ENCODE data around the gene NPB.

Gene NPB

DNA sequence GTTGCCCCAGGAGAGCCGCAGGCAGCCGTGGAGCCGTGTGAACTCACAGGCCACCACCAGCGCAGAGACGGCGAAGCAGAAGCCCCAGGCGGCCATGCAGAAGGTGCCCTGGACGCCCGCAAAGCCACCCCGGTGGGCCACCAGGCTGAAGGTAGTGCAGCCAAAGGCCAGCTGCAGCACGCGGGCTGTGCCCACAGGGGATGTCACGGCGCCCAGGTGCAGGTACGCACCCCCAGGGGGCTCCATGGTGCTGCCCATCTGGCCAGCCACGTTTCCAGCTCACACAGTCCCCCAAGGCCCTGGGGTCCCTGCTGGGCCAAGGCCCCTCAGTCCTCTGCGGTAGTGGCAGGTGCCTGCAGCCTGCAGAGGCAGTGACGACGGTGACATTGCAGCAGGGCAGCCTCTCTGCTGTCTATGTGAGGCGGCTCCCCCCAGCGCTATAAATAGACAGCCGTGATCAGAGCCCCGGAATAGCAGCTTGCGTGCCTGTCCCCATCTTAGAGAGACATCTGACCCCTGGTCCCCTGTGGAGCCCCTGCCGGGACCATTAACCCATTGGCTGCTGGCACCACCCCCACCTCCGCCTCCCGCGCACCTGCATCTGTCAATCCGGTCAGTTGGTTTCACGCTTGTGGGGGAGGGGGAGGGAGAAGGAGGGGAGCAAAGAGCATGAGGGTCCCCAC, 39.6 kb downstream of the NPB start:
- Histone ChIP-seq H3K36me3 (ENCODE audit: control insufficient read depth in 2 of 2, insufficient read depth in 1 of 2, low read length in 2 of 2) (no peaks in the 10 kb centered on the region), H3K27ac (ENCODE audit: extremely low read depth, low read depth, low read length) (no peak overlapping the region), H3K4me3 (ENCODE audit: low read depth, low read length) (no peak overlapping the region), H3K9me3 (ENCODE audit: control insufficient read depth, insufficient read depth, low read depth, low read length) (no peaks in the 10 kb centered on the region), H3K4me1 (ENCODE audit: control insufficient read depth, insufficient read depth, low read length) (peaks cover 2% of the 10 kb centered on the region; the same call in 1 of the 2 replicates)
- TF ChIP-seq SP7 (tag by site-specific recombination; IDR thresholded peaks at IDR 0.05) (0 out of 2 replicates have a peak, but pooled peaks have one; percentile 39), ZFHX2 (tag by site-specific recombination; conservative IDR thresholded peaks at IDR 0.05) (peak; percentile 74), ZIC2 (tag by site-specific recombination; IDR thresholded peaks at IDR 0.05) (peak; percentile 77; the same call in 1 of the 2 replicates), EGR2 (tag by site-specific recombination; IDR thresholded peaks at IDR 0.05; ENCODE audit: low read depth) (0 out of 2 replicates have a peak, but pooled peaks have one; percentile 17), ZEB2 (tag by site-specific recombination; IDR thresholded peaks at IDR 0.05) (0 out of 2 replicates have a peak, but pooled peaks have one; percentile 15), ZNF146 (tag by site-specific recombination; IDR thresholded peaks at IDR 0.05) (no peak), ZNF433 (tag by site-specific recombination; IDR thresholded peaks at IDR 0.05; ENCODE audit: low read depth) (no peak), GLI4 (tag by site-specific recombination; IDR thresholded peaks at IDR 0.05) (no peak), ZNF223 (tag by site-specific recombination; IDR thresholded peaks at IDR 0.05) (0 out of 2 replicates have a peak, but pooled peaks have one; percentile 25), ZNF561 (tag by site-specific recombination; IDR thresholded peaks at IDR 0.05; ENCODE audit: borderline replicate concordance) (0 out of 2 replicates have a peak, but pooled peaks have one; percentile 26), ZNF335 (tag by site-specific recombination; conservative IDR thresholded peaks at IDR 0.05) (peak; percentile 74), ZNF660 (tag by site-specific recombination; IDR thresholded peaks at IDR 0.05) (peak; percentile 25; the same call in 1 of the 2 replicates), GLIS2 (tag by site-specific recombination; IDR thresholded peaks at IDR 0.05) (peak; percentile 40; the same call in 1 of the 2 replicates)
- TF ChIP-seq, protein P1, sequence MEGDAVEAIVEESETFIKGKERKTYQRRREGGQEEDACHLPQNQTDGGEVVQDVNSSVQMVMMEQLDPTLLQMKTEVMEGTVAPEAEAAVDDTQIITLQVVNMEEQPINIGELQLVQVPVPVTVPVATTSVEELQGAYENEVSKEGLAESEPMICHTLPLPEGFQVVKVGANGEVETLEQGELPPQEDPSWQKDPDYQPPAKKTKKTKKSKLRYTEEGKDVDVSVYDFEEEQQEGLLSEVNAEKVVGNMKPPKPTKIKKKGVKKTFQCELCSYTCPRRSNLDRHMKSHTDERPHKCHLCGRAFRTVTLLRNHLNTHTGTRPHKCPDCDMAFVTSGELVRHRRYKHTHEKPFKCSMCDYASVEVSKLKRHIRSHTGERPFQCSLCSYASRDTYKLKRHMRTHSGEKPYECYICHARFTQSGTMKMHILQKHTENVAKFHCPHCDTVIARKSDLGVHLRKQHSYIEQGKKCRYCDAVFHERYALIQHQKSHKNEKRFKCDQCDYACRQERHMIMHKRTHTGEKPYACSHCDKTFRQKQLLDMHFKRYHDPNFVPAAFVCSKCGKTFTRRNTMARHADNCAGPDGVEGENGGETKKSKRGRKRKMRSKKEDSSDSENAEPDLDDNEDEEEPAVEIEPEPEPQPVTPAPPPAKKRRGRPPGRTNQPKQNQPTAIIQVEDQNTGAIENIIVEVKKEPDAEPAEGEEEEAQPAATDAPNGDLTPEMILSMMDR (tag by site-specific recombination; IDR thresholded peaks at IDR 0.05) = 0 out of 2 replicates have a peak, but pooled peaks have one; percentile 12
- CTCF ChIA-PET = interaction anchor here (0.6 to 2.0 kb wide), 2 partner anchors 18 to 164 kb away, joined by 3 to 7 read pairs; no protein-coding TSS in a partner anchor
- POLR2A ChIA-PET = no interaction called here

DNA sequence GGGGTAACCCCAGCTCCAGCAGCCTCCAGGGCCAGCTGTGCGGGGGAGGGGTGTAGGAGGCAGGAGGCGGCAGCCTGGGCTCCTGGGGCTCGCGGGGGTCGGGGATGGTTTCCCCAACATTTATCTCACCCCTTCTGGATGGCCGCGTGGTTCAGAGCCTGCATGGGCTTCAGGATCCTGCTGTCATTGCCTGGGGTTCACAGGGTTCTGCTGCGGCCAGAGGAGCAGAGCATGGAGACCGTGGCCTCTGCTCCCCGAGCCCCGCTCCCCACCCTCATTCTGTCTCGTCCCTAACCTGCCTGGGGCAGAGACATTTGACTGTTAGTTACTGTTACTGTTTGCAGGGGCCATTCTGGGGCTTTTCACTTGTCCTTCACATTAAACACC, 40.1 kb downstream of the NPB start:
- peaks cover 2% of the 10 kb centered on the region; the same call in 1 of the 2 replicates for H3K4me1 ChIP-seq (ENCODE audit: control insufficient read depth, insufficient read depth, low read length)
- H3K4me3 ChIP-seq (ENCODE audit: low read depth, low read length) = no peak overlapping the region
- TF ChIP-seq GFI1B (tag by site-specific recombination; IDR thresholded peaks at IDR 0.05) = no peak
- TF ChIP-seq ZFHX2 (tag by site-specific recombination; conservative IDR thresholded peaks at IDR 0.05) = 0 out of 2 replicates have a peak, but pooled peaks have one; percentile 3
- TF ChIP-seq, protein P2, sequence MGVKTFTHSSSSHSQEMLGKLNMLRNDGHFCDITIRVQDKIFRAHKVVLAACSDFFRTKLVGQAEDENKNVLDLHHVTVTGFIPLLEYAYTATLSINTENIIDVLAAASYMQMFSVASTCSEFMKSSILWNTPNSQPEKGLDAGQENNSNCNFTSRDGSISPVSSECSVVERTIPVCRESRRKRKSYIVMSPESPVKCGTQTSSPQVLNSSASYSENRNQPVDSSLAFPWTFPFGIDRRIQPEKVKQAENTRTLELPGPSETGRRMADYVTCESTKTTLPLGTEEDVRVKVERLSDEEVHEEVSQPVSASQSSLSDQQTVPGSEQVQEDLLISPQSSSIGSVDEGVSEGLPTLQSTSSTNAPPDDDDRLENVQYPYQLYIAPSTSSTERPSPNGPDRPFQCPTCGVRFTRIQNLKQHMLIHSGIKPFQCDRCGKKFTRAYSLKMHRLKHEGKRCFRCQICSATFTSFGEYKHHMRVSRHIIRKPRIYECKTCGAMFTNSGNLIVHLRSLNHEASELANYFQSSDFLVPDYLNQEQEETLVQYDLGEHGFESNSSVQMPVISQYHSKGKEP (tag by site-specific recombination; IDR thresholded peaks at IDR 0.05) = no peak
- no peak for TF ChIP-seq ZNF248 (tag by site-specific recombination; IDR thresholded peaks at IDR 0.05)
- no peak for TF ChIP-seq ZNF155 (tag by site-specific recombination; IDR thresholded peaks at IDR 0.05)
- no peak for TF ChIP-seq ZNF558 (tag by site-specific recombination; IDR thresholded peaks at IDR 0.05)
- TF ChIP-seq SP7 (tag by site-specific recombination; IDR thresholded peaks at IDR 0.05) = 0 out of 2 replicates have a peak, but pooled peaks have one; percentile 5
- no peak for TF ChIP-seq ZBTB1 (tag by site-specific recombination; IDR thresholded peaks at IDR 0.05)
- no peak for TF ChIP-seq ZNF654 (tag by site-specific recombination; IDR thresholded peaks at IDR 0.05; ENCODE audit: low read depth)
- TF ChIP-seq, protein P3, sequence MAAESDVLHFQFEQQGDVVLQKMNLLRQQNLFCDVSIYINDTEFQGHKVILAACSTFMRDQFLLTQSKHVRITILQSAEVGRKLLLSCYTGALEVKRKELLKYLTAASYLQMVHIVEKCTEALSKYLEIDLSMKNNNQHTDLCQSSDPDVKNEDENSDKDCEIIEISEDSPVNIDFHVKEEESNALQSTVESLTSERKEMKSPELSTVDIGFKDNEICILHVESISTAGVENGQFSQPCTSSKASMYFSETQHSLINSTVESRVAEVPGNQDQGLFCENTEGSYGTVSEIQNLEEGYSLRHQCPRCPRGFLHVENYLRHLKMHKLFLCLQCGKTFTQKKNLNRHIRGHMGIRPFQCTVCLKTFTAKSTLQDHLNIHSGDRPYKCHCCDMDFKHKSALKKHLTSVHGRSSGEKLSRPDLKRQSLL (tag by site-specific recombination; IDR thresholded peaks at IDR 0.05) = no peak
- no peaks in the 10 kb centered on the region for H3K36me3 ChIP-seq (ENCODE audit: control insufficient read depth in 2 of 2, insufficient read depth in 1 of 2, low read length in 2 of 2)
- H3K27ac ChIP-seq (ENCODE audit: extremely low read depth, low read depth, low read length) = no peak overlapping the region
- H3K9me3 ChIP-seq (ENCODE audit: control insufficient read depth, insufficient read depth, low read depth, low read length) = no peaks in the 10 kb centered on the region
- ChIA-PET POLR2A (no interaction called here), CTCF (interaction anchor here (2.0 kb wide), 1 partner anchor 17 kb away, joined by 7 read pairs; no protein-coding TSS in a partner anchor)
